B cell (primary cell): ENCODE measurements around the gene IDH2. TPM values are rescaled to one million over a fixed set of nuclear protein-coding genes. Genes with fewer than 3 reads are reported as not detected.
A peak's percentile ranks its signal among the peaks of the same experiment; 100 is the strongest.

Source experiments
- ATAC-seq: fragments of 200-7000 bp; cut with Tn5 transposase; one replicate; pipeline ENCODE4 v1.10.0; 2021; ENCODE audit warnings: low read depth, mild to moderate bottlenecking, moderate number of reproducible peaks, moderate library complexity
- CTCF ChIA-PET: fragments of 350-600 bp; sonication (Branson Sonifier 250); formaldehyde crosslinking; loops from one replicate; lab custom pipeline; 2021; ENCODE audit warnings: antibody characterized with exemption, inconsistent platforms; lab: Charles Lee
- POLR2A ChIA-PET: fragments of 350-600 bp; sonication (Branson Sonifier 250); formaldehyde crosslinking; loops from one replicate; lab custom pipeline; 2021; ENCODE audit warnings: antibody characterized with exemption; lab: Charles Lee
- DNase-seq: peaks from one replicate; pipeline ENCODE4 v3.0.0; 2013
- H2AFZ ChIP-seq: 2 replicates; pipeline ENCODE4 v1.6.1; 2012; ENCODE audit warnings: mild to moderate bottlenecking, low read depth, low read length; ENCODE audit not compliant: insufficient read depth, poor library complexity, severe bottlenecking
- H3K27ac ChIP-seq, 2 donors: 1 replicate in 1 of 2; 2 replicates in 1 of 2; pipeline ENCODE4 v1.5.1; 2012 to 2013; ENCODE audit warnings: low read length in 2 of 2, mild to moderate bottlenecking in 2 of 2, moderate library complexity in 1 of 2
- H3K27me3 ChIP-seq, 4 experiments: fragments of 200-600 bp in 1 of 4; sonication (generic) in 1 of 4; replicated peaks in 1 of 4; 1 replicate in 2 of 4; 2 replicates in 2 of 4; pipeline versions ENCODE4 v1.6.1 to v1.7.0; 2013 to 2016; ENCODE audit warnings: low read length in 3 of 4, mild to moderate bottlenecking in 2 of 4, mixed read lengths in 1 of 4, moderate library complexity in 1 of 4; ENCODE audit not compliant: insufficient read depth in 4 of 4, control insufficient read depth in 3 of 4; ENCODE audit errors: control extremely low read depth in 1 of 4
- H3K36me3 ChIP-seq, 2 experiments: replicated peaks in 1 of 2; 1 replicate in 1 of 2; 2 replicates in 1 of 2; pipeline versions ENCODE4 v1.6.1 to v1.7.1; 2013; ENCODE audit warnings: low read length in 1 of 2; ENCODE audit not compliant: insufficient read depth in 2 of 2, control insufficient read depth in 1 of 2; ENCODE audit errors: control extremely low read depth in 1 of 2, extremely low read depth in 1 of 2
- H3K4me1 ChIP-seq, 2 donors: fragments of 200-600 bp in 1 of 2; sonication (generic) in 1 of 2; 1 replicate in 1 of 2; 2 replicates in 1 of 2; pipeline versions ENCODE4 v1.5.1 to v1.6.1; 2013 to 2017; ENCODE audit warnings: low read length in 2 of 2; ENCODE audit not compliant: control insufficient read depth in 2 of 2, insufficient read depth in 2 of 2
- H3K4me2 ChIP-seq: replicated peaks from 2 replicates; pipeline ENCODE3; 2012; ENCODE audit warnings: mild to moderate bottlenecking, low read depth, low read length; ENCODE audit not compliant: poor library complexity, severe bottlenecking
- H3K4me3 ChIP-seq, 5 experiments: fragments of 200-600 bp in 1 of 5; sonication (generic) in 1 of 5; 1 replicate in 3 of 5; 2 replicates in 2 of 5; pipeline versions ENCODE4 v1.5.1 to v1.7.0; 2011 to 2016; ENCODE audit warnings: low read length in 4 of 5, mild to moderate bottlenecking in 4 of 5, low read depth in 2 of 5, control low read depth in 1 of 5, moderate library complexity in 1 of 5; ENCODE audit not compliant: insufficient read depth in 1 of 5; ENCODE audit errors: control extremely low read depth in 1 of 5, extremely low read depth in 1 of 5
- H3K79me2 ChIP-seq: fragments of 200-600 bp; sonication (generic); one replicate; pipeline ENCODE4 v1.6.0; 2016; ENCODE audit warnings: low read length; ENCODE audit not compliant: control insufficient read depth, insufficient read depth
- H3K9ac ChIP-seq: fragments of 200-600 bp; sonication (generic); 2 replicates; pipeline ENCODE4 v1.6.1; 2017; ENCODE audit warnings: mild to moderate bottlenecking, low read length, moderate library complexity
- H3K9me3 ChIP-seq, 3 donors: one replicate each; pipeline versions ENCODE4 v1.6.1 to v1.7.1; 2013; ENCODE audit warnings: low read length in 2 of 3; ENCODE audit not compliant: control insufficient read depth in 2 of 3, insufficient read depth in 1 of 3; ENCODE audit errors: control extremely low read depth in 1 of 3
- H4K20me1 ChIP-seq: 2 replicates; pipeline ENCODE4 v1.6.0; 2012; ENCODE audit warnings: mild to moderate bottlenecking, low read length; ENCODE audit not compliant: insufficient read depth, control insufficient read depth, poor library complexity, severe bottlenecking
- H3K27ac Mint-ChIP-seq: one replicate; pipeline ENCODE4 v1.8.0; 2021; ENCODE audit warnings: mixed read lengths
- H3K27me3 Mint-ChIP-seq: one replicate; pipeline ENCODE4 v1.8.0; 2021; ENCODE audit warnings: mixed read lengths
- H3K4me1 Mint-ChIP-seq: one replicate; pipeline ENCODE4 v1.8.0; 2021; ENCODE audit warnings: mixed read lengths
- H3K4me3 Mint-ChIP-seq: one replicate; pipeline ENCODE4 v1.8.0; 2021; ENCODE audit warnings: mixed read lengths
- H3K9me3 Mint-ChIP-seq: one replicate; pipeline ENCODE4 v1.8.0; 2022; ENCODE audit warnings: mixed read lengths; ENCODE audit not compliant: insufficient read depth
- CTCF ChIP-seq: fragments of 200-600 bp; IDR thresholded peaks from one replicate; pipeline ENCODE4 v1.8.0; 2022; ENCODE audit warnings: antibody characterized with exemption, mild to moderate bottlenecking
- EZH2 ChIP-seq: IDR thresholded peaks from 2 replicates; pipeline ENCODE4 v1.6.1; 2012; ENCODE audit warnings: borderline replicate concordance, low read depth, mild to moderate bottlenecking, moderate library complexity, low read length; ENCODE audit not compliant: insufficient read depth, poor library complexity, severe bottlenecking
- WGBS: methylation state at CpG from one replicate; pipeline ENCODE4 v1.1.5; 2013; ENCODE audit warnings: missing lambda C conversion rate; ENCODE audit not compliant: insufficient coverage; 5-methylcytosine and 5-hydroxymethylcytosine counted together
- intact Hi-C: fragments of 100-400 bp; cut with micrococcal nuclease; formaldehyde crosslinking; loops from one replicate; pipeline ENCODE4 v1.10.0; 2022
- polyA plus RNA-seq: library from polyadenylated mRNA; depleted of rRNA; stranded (reverse); fragments of >200 nt; gene quantifications from 2 replicates; pipeline ENCODE4 v1.2.3, GENCODE V29; 2012
- total RNA-seq, 2 donors: library from RNA; stranded (reverse); fragments of 120-200 nt in 1 of 2; gene quantifications; 1 replicate in 1 of 2; 2 replicates in 1 of 2; pipeline versions ENCODE4 v1.2.3 to v1.2.4, GENCODE V29; 2013 to 2022

Gene IDH2
- total and polyA plus RNA-seq, 2 donors (not counting 1 experiment from before 2014, with no cell fraction given) = 30.7 to 35.8 TPM

- intact Hi-C loops = loop anchor here (1.0 kb wide), 4 partner anchors 9 to 24 kb away; no protein-coding TSS in a partner anchor
- Histone ChIP-seq H3K4me2 (peak overlapping the region; percentile 73), H2AFZ (peak overlapping the region; percentile 71), H3K4me1 (peaks cover 40 to 55% of the 10 kb centered on the region in 2 donors), H3K27ac (peak overlapping the region; percentile 84 to 87), H3K4me3 (peak overlapping the region in 3 of 5 experiments; percentile 3 to 42 (median 15)), H3K36me3 (no peaks in the 10 kb centered on the region), H4K20me1 (no peaks in the 10 kb centered on the region), H3K9ac (peak overlapping the region; percentile 31), H3K79me2 (peaks cover 93% of the 10 kb centered on the region), H3K9me3 (no peaks in the 10 kb centered on the region), H3K27me3 (no peaks in the 10 kb centered on the region)
- WGBS = 23% methylated on average over 10 of the region's 12 CpGs
- CTCF ChIA-PET = interaction anchor here (0.5 to 3.0 kb wide), 5 partner anchors 12 to 128 kb away, joined by 3 to 13 read pairs (median 3); no protein-coding TSS in a partner anchor
- POLR2A ChIA-PET = interaction anchor here (0.5 to 1.7 kb wide), 4 partner anchors 13 to 25 kb away, joined by 3 to 7 read pairs (median 6); no protein-coding TSS in a partner anchor
- DNase-seq (peak; percentile 79), ATAC-seq (peak; percentile 89)
- Mint-ChIP-seq H3K4me3 (peak overlapping the region; percentile 66), H3K4me1 (peaks cover 62% of the 10 kb centered on the region), H3K27me3 (no peaks in the 10 kb centered on the region), H3K27ac (peak overlapping the region; percentile 94), H3K9me3 (no peaks in the 10 kb centered on the region)
- TF ChIP-seq EZH2 (no peak), CTCF (no peak)
Observed at GRCh38 chr15:90046911-90047392, 55.3 kb downstream of the IDH2 start.

- Histone ChIP-seq H3K79me2 (peaks cover 95% of the 10 kb centered on the region), H3K27me3 (no peaks in the 10 kb centered on the region), H3K9me3 (no peaks in the 10 kb centered on the region), H3K4me1 (peaks cover 40 to 50% of the 10 kb centered on the region in 2 donors), H3K27ac (peak overlapping the region; percentile 84 to 87), H4K20me1 (no peaks in the 10 kb centered on the region), H3K4me3 (peak overlapping the region in 1 of 5 experiments; percentile 42), H3K4me2 (peak overlapping the region; percentile 73), H3K9ac (no peak overlapping the region), H2AFZ (no peak overlapping the region), H3K36me3 (no peaks in the 10 kb centered on the region)
- ChIA-PET CTCF (interaction anchor here (0.8 to 1.6 kb wide), 4 partner anchors 9 to 13 kb away, joined by 3 to 5 read pairs (median 4); no protein-coding TSS in a partner anchor), POLR2A (interaction anchor here (0.7 to 1.5 kb wide), 3 partner anchors 11 to 13 kb away, joined by 3 read pairs; no protein-coding TSS in a partner anchor)
- Mint-ChIP-seq H3K9me3 (no peaks in the 10 kb centered on the region), H3K27ac (peak overlapping the region; percentile 94), H3K27me3 (no peaks in the 10 kb centered on the region), H3K4me1 (peaks cover 61% of the 10 kb centered on the region), H3K4me3 (peak overlapping the region; percentile 66)
- no peak for TF ChIP-seq CTCF
- ATAC-seq = no peak
- 81% methylated on average over 6 of the region's 7 CpGs for WGBS
- intact Hi-C loops = no loop called here
- no peak for DNase-seq
Observed at GRCh38 chr15:90046289-90046688, 56.0 kb downstream of the IDH2 start.
